ENCODE measurements around the gene KLK13.

KLK13 gene

DNA sequence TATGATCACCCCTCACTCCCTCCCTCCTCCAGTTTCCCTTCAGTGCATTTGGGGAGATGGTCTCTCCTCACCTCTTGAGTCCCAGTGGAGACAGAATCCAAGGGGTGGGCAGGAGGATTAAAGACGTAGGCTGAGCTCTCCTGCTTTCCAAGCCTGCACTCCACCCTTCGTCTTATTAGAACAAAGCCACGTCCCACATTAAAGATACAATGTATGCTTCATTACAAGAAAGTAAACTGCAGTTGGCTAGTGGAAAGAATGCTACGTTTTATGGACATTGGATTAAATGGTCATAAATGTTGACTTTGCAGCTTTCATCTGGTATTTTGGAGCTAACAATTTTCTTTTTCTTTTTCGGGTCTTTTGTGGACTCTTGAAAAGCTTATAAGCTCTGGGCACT lies 37.0 kb downstream of the KLK13 start:
- H3K4me3 ChIP-seq (ENCODE audit: low read depth, low read length), result no peak overlapping the region
- TF ChIP-seq, protein P1, sequence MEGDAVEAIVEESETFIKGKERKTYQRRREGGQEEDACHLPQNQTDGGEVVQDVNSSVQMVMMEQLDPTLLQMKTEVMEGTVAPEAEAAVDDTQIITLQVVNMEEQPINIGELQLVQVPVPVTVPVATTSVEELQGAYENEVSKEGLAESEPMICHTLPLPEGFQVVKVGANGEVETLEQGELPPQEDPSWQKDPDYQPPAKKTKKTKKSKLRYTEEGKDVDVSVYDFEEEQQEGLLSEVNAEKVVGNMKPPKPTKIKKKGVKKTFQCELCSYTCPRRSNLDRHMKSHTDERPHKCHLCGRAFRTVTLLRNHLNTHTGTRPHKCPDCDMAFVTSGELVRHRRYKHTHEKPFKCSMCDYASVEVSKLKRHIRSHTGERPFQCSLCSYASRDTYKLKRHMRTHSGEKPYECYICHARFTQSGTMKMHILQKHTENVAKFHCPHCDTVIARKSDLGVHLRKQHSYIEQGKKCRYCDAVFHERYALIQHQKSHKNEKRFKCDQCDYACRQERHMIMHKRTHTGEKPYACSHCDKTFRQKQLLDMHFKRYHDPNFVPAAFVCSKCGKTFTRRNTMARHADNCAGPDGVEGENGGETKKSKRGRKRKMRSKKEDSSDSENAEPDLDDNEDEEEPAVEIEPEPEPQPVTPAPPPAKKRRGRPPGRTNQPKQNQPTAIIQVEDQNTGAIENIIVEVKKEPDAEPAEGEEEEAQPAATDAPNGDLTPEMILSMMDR (IDR thresholded peaks at IDR 0.05; ENCODE audit: low read depth, low read length), result no peak

DNA sequence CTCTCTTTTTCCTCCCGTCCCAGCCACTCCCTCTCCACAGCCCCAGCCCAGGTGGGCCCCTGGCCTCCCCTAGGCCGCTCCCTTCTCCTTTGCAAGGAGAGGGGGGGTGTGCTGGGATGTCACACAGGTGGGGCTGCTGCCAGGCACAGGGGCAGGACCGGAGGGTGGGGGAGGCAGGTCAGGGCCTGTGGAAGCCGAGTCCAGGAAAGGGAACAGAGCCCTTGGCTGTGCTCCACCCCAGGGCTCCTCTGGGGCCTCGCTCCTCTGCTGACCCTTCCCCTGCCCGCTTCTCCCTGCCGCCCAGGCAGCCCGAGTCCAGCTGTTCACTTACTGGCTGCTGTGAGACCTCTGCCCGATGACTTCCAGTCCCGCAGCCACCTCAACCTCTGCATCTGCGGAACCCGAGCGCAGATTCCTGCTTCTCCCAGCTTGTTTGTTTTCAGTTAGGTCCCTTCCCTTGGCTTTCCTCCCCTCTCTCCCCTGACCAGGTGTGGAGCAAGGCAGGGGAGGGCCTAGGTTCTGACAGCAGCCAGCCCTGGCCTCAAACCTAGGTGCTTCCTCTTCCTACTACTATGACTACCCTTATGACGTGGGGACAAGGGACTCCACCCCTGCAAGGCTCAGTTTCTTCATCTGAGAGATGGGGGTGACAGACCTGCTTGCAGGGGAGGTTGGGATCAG lies 37.6 kb downstream of the KLK13 start:
- no peak overlapping the region for H3K4me3 ChIP-seq (ENCODE audit: low read depth, low read length)
- TF ChIP-seq, protein P1 (IDR thresholded peaks at IDR 0.05; ENCODE audit: low read depth, low read length), result no peak

DNA sequence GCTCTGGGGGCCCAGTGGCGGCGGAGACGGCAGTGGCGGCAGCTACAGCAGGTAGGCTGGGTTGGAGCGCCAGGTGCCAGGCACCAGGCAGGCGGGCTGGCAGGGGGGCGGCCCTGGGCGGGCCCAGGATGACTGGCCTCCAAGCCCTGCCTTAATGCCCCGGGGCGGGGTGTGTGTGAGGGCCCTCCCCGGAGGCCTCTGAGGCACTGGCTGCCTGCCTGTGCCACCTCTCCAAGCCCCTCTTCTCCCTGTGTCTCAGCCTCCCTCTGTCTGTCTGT lies 38.4 kb downstream of the KLK13 start, which contains the start of gene KLK11:
Gene KLK11, minus strand, starts transcription at position 63 of the 278 bp plus-strand sequence. CDS start 985 bp downstream, outside the sequence.
- TF ChIP-seq, protein P1 (IDR thresholded peaks at IDR 0.05; ENCODE audit: low read depth, low read length), result no peak

DNA sequence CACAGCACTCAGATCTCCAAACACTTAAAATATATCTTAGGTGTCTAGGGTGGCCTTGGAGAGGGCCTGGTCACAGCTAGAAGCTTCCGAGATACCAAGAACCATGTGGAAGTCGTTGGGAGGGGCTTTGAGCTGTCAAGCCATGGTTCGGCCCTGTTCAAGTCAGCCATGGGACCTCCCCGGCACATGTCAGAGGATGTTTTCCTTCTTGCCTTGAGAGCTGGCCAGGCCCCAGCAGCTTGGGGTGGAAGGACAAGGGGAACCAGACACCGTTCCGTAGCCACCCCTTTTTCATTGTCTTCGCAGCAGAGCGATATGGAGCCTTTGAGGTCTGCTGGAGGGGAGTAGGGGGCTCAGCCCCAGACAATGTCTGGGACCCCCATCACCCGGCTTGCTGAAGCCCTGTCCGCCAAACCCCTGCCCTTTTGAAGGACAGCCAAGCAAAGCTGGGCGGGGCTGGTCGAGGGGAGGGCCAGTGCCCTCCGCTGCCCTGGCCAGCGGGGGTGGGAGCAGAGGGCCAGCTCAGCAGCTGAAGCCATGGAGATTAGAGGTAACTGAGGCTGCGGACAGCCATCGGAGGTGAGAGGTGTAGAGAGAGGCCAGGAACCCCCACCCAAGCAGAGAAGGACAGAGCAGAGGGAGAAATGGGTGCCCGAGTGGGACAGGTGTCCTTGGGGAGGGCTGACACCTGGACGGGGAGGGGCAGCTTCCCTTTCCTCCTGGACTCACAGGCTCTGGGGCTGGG lies 38.9 kb downstream of the KLK13 start:
- H3K4me3 ChIP-seq (ENCODE audit: low read depth, low read length), result no peak overlapping the region
- TF ChIP-seq, protein P1 (IDR thresholded peaks at IDR 0.05; ENCODE audit: low read depth, low read length), result no peak

More for the DNA sequence above, 38.4 kb downstream of the KLK13 start, which contains the start of gene KLK11:
- H3K4me3 ChIP-seq (ENCODE audit: low read depth, low read length), result no peak within 1 kb of the TSS

DNA sequence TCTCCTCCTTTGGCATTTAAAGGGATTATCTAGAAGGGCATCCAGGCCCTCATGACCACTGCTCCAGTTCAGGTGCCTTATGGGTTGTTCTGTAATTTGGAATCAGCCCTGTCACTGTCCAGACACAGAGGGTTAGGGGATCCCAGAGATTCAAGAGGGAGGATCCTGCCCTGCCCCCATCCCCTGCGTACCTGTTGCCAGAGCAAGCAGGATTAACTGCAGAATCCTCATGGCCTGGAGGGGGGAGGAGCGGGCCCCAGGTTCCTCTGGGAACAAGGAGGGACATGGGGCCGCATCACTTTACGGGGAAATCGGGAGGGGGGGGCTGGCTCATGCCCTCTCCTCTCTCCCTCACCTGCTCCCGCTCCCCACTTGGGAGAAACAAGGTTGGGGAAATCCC lies 39.5 kb downstream of the KLK13 start:
- TF ChIP-seq, protein P1 (IDR thresholded peaks at IDR 0.05; ENCODE audit: low read depth, low read length), result no peak
- H3K4me3 ChIP-seq (ENCODE audit: low read depth, low read length), result no peak overlapping the region

DNA sequence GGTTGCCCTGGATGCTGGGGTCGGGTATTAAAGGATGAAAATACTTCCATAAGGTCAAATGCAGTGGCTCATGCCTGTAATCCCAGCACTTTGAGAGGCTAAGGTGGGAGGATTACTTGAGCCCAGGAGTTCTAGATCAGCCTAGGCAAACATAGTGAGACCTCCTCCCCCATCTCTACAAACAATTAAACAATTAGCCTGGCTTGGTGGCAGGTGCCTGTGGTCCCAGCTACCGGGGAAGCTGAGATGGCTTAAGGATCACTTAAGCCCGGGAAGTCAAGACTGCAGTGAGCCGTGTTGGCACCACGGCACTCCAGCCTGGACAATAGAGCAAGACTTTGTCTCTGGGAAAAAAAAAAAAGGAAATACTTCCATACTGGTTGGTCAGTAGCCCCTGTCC lies 40.0 kb downstream of the KLK13 start:
- no peak overlapping the region for H3K4me3 ChIP-seq (ENCODE audit: low read depth, low read length)
- TF ChIP-seq, protein P1 (IDR thresholded peaks at IDR 0.05; ENCODE audit: low read depth, low read length), result no peak

DNA sequence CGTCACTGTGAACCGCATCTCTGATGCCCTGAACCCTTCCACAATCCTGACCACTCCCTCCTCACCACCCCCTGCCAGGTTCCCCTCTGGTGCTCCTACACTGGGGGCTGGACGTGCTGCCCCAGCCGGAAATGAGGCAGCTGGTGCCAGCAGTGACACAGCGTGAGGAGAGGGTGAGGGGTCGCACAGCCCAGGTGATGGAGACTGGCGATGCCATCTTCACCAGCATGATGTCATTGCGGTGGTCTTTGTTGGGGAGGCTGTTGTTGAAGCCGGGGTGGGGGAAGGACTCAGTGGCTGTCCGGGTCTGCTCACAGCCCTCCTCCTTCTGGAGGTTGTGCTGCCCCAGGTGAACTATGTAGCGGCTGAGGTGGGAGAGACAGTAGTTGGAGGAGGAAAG lies 40.9 kb downstream of the KLK13 start:
- no peak overlapping the region for H3K4me3 ChIP-seq (ENCODE audit: low read depth, low read length)
- TF ChIP-seq, protein P1 (IDR thresholded peaks at IDR 0.05; ENCODE audit: low read depth, low read length), result no peak

Data from WI38 (cell line).